Adipocyte (in vitro differentiated cells): ENCODE measurements around the gene USP40.

ENCODE experiments used
- DNase-seq: peaks from one replicate; pipeline ENCODE4 v3.0.0-alpha.2; 2015; ENCODE audit warnings: low read depth
- H3K27me3 ChIP-seq: replicated peaks from 2 replicates; pipeline ENCODE4 v1.7.0; 2013; ENCODE audit warnings: mild to moderate bottlenecking, low read length, moderate library complexity; ENCODE audit not compliant: control insufficient read depth, insufficient read depth
- H3K36me3 ChIP-seq: 2 replicates; pipeline ENCODE4 v1.7.0; 2013; ENCODE audit warnings: low read length, mild to moderate bottlenecking, moderate library complexity; ENCODE audit not compliant: control insufficient read depth, insufficient read depth, severe bottlenecking
- H3K4me1 ChIP-seq: 2 replicates; pipeline ENCODE4 v1.7.0; 2013; ENCODE audit warnings: mild to moderate bottlenecking, low read length, moderate library complexity; ENCODE audit not compliant: control insufficient read depth, insufficient read depth
- H3K4me3 ChIP-seq: 2 replicates; pipeline ENCODE4 v1.7.0; 2013; ENCODE audit warnings: mild to moderate bottlenecking, low read length, moderate library complexity
- H3K9ac ChIP-seq: 2 replicates; pipeline ENCODE4 v1.7.0; 2013; ENCODE audit warnings: mild to moderate bottlenecking, low read length, moderate library complexity
- H3K9me3 ChIP-seq: 2 replicates; pipeline ENCODE4 v1.7.0; 2013; ENCODE audit warnings: mild to moderate bottlenecking, low read length, moderate library complexity; ENCODE audit not compliant: control insufficient read depth

Gene USP40

DNA sequence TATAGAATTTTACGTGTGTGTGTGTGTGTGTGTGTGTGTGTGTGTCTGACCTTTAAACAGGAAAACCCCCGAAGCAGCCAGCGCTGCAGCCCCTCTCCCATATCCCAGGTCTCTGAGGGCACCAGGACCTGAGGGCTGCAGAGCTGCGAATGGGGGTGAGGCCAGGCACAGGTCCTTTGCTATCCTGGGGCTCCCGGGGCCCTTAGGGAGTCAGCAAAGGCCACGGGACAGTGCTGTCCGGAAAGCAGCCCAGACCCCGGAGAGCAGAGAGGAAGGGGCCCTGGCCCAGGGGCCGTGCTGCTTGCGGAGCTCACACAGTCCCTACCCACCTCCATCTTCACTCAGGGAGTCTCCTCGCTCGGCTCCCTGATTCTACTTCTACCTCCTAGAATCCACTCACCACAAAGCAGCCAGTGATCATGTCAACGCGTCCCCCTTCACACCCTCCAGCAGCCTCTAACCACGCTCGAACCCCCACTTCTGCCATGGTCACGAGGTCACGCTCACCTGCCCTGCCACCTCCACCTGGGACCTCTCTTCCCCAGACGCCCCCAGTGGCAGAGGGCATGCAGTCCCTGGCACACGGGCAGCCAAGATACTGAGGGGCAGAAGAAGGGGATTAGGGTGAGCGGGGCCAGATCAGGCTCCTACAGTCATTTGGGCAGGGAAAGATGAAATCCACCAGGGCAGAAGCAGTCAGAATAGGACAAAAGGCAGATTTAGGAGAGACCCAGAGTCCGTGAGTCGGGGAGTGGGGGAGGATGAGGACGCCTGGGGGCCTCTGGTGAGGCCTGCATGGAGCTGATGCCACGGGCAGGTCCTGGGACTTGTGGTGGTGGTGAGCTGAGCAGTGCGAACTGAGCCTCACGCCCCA lies 86.7 kb downstream of the USP40 start:
- Histone ChIP-seq H3K4me3 (no peak overlapping the region), H3K36me3 (peaks cover 88% of the 10 kb centered on the region), H3K9me3 (no peaks in the 10 kb centered on the region), H3K9ac (no peak overlapping the region), H3K27me3 (no peaks in the 10 kb centered on the region), H3K4me1 (no peaks in the 10 kb centered on the region)
- no peak for DNase-seq

DNA sequence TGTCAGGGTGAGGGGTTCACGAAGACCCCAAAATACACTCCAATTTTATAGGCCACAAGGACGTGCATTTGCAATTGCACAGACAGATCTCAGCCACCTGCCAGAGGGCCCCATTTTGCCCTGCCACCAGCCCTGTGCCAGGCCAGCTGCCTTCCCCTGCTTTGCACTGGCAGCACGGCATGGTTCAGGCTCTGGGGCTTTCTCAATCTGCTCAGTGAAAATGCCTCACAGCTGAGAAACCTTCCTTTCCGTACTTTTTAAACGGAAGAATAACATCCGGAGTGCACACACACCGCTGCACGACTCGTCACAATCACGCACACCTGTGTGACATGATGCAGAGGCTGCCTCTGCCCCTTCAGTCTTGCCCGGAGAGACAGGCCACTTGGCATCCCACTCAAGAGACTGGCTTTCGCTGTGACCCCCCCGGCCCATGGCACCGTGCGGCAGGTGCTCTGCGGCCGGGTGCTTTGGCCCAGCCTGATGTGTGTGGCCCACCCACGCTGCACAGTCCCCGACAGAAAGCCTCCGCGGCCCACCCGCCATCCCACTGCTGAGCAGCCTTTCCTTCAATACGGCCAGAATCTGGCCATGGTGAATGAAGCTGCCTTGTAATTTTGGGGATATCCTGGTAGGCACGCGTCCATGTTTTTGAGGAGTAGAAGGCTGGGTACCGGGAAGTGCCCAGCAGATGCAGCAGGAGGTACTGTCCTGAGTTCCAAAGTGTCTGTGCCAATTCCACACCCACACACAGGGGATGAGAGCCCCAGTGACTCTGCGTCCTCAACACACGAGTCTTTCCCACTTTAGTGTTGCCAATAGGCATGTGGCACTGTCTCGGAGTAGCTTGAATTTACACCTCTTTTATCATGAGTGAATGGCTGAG lies 88.8 kb downstream of the USP40 start:
- no peak overlapping the region for H3K4me3 ChIP-seq
- H3K36me3 ChIP-seq = peaks cover 67% of the 10 kb centered on the region
- H3K9ac ChIP-seq = no peak overlapping the region
- H3K4me1 ChIP-seq = no peaks in the 10 kb centered on the region
- H3K27me3 ChIP-seq = no peaks in the 10 kb centered on the region
- DNase-seq = no peak
- no peaks in the 10 kb centered on the region for H3K9me3 ChIP-seq

DNA sequence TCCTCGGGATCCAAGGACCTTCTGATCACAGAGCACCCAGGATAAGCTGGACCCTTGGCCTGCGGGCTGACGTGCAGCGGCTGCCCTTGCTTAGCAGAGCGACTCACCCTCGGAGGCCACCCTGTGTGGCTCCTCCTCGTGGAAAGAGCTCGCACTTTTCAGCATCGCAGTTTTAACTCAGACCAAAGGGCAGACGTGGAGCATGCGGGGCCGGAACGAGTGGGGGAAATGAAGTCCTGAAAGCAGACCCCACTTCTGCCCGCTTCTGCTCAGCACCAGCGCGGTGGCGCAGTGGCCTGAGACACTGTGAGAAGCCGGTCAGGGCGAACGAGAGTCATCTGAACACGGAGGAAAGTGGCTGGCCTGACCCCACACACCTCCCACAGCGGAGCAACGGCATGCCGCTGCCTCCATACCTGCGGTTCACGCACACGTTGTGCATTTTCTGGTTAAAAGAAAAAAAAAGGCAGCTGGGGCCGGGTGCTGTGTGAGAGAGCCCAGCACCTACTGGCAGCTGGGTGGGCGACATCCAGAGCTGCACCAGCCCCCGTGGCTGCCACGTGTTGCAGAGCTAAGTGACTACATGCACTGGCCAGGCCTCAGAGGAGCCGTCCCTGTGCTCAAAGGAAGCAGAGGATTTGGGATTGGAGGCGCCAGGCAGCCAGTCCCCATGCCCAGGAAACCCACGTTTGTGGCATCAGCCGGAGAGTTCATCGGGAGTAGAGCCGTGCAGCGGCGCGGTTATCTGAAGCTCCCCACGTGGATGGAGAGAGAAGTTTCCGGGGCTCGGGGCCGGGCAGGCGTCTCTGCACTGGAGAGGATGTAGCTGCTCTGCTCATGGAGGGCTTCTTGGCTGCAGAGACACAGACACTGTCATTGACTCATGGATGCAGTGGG lies 89.7 kb downstream of the USP40 start:
- Histone ChIP-seq H3K36me3 (peaks cover 61% of the 10 kb centered on the region), H3K9ac (no peak overlapping the region), H3K9me3 (no peaks in the 10 kb centered on the region), H3K4me3 (no peak overlapping the region), H3K4me1 (no peaks in the 10 kb centered on the region), H3K27me3 (no peaks in the 10 kb centered on the region)
- no peak for DNase-seq

DNA sequence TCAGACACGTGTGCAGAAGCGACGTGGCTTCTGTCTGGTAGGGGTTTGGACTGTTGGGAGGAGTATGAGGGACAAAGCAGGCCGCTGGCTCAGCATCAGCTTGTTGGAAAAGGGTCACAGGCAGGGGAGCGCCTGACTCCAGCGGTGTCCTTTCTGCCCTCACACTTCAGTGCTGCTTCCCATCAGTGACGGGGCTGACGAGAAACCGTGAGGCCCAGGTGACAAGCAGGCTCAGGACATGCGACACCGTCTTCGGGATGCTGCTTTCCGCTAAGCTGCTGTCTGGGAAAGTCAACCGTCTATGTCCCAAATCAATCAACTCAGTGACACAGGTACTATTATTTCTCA lies 90.5 kb downstream of the USP40 start:
- Histone ChIP-seq H3K27me3 (no peaks in the 10 kb centered on the region), H3K4me1 (no peaks in the 10 kb centered on the region), H3K9me3 (no peaks in the 10 kb centered on the region), H3K9ac (no peak overlapping the region), H3K36me3 (peaks cover 53% of the 10 kb centered on the region), H3K4me3 (no peak overlapping the region)
- DNase-seq = no peak

DNA sequence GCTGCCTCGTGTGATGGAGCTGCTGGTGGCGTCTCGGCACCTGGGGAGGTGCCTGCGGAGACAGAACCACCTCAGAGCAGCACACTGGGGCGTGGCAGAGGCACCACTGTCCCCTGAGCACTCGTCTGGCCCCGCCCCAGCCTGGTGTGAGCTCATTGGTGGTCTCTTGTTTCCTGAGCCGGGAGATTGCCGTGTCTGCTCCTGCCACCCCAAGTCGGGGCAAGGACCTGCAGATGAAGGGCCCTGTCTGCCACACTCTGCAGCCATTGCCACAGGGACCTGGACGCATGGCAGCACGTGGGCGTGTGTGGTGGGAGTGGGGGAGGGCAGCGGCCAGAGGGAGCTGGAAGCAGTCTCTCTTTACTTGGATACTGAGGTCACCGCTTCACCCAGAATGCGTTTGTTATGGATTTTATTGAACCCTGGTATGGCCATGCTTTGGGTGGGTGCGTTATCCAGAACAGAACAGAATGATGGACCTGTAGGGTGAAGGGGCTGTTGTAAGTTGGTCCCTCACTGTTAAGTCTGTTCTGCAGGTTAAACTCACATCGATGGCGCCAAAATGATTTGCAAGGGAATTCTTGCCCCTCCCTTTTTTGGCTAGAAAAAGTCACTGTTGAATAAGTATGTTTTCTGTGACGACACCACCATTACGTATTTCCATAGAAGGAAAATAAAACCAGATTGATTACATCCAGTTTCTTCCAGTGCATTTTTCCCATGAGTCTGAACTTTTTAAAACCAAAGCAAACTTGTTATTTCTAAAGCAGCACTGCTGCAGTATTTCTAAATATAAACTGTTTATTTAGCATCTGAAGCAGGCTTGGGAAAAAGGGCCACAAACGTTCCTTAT lies 92.0 kb downstream of the USP40 start:
- DNase-seq = no peak
- H3K9ac ChIP-seq = no peak overlapping the region
- H3K4me1 ChIP-seq = peaks cover 4% of the 10 kb centered on the region
- H3K36me3 ChIP-seq = peaks cover 39% of the 10 kb centered on the region
- H3K9me3 ChIP-seq = no peaks in the 10 kb centered on the region
- H3K27me3 ChIP-seq = no peaks in the 10 kb centered on the region
- no peak overlapping the region for H3K4me3 ChIP-seq

DNA sequence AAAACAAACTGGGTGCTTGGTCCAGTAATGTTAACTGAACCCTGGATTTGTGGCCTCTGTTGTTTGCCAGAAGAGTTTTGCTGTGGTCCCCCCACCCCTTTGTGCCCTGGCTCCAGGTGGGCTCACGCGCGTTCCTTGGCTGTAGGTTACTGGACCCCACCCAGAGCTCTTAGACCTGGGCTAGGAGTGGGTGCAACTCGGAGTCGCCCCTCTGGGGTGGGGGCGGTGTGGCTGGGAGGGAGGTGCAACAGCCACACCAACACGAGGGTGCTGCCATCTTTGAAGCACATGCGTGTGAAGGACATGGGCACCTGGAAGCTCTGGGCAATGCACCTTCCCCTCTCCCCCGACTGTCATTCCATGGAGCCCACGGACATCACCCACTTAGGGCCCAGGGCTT lies 92.7 kb downstream of the USP40 start:
- Histone ChIP-seq H3K36me3 (peaks cover 43% of the 10 kb centered on the region), H3K4me1 (peaks cover 4% of the 10 kb centered on the region), H3K4me3 (no peak overlapping the region), H3K27me3 (no peaks in the 10 kb centered on the region), H3K9ac (no peak overlapping the region), H3K9me3 (no peaks in the 10 kb centered on the region)
- DNase-seq = no peak

DNA sequence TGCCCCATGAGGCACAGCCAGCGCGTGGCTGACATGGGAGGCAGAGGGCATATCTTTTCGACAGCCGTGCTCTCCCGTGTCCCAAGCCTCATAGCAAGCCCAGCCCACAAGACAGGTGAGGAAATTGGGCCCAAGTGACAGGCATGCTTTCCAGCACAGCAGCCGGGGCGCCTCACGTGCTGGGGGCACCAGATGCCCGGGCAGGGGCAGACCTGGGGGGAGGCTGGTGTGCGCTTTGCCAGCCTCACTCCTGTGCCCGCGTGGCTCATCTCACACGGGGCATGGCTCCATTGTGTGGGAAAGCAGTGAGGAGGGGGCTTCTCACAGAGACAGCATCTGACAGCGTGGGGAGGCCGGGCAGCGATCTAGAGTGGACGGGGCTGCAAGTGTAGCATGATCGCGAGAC lies 93.2 kb downstream of the USP40 start:
- Histone ChIP-seq H3K4me3 (no peak overlapping the region), H3K9ac (no peak overlapping the region), H3K27me3 (no peaks in the 10 kb centered on the region), H3K9me3 (no peaks in the 10 kb centered on the region), H3K36me3 (peaks cover 43% of the 10 kb centered on the region), H3K4me1 (peaks cover 4% of the 10 kb centered on the region)
- no peak for DNase-seq

DNA sequence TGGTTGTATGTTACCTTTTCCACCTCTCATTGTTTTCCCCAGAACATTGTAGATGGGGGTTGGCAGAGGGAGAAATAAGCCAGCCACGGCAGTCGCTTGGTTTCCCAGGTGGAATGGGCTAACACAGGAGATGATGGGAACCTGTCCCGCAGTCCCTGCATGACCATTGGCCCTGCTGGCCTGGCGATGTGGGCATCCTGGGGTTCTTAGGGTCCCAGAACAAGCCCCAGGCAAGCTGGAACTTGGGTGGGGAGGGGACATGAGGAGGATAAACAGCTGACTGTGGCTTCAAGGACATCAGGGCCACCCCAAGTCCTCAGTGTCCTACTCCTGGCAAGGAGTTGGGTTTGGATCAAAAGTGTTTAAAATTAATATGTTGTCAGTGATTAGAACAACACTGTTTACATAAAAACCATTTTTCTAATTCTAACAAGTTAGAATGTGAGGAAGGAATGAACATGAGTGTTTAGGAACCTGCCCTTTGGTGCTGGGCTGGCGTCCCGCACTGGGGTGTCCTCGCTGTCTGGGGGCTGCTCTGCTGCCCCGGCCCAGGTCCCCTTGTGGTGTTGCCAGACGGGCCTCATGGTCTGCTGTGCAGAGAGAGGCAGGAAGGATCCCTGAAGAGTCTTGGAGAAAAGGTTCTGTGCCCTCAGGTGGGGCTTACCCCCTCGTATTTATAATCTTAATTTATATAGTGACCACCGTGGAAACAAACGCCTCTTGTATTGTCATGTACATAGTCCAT lies 95.1 kb downstream of the USP40 start:
- Histone ChIP-seq H3K9me3 (no peaks in the 10 kb centered on the region), H3K4me3 (no peak overlapping the region), H3K36me3 (peaks cover 29% of the 10 kb centered on the region), H3K4me1 (peaks cover 4% of the 10 kb centered on the region), H3K9ac (no peak overlapping the region), H3K27me3 (no peaks in the 10 kb centered on the region)
- DNase-seq = no peak

DNA sequence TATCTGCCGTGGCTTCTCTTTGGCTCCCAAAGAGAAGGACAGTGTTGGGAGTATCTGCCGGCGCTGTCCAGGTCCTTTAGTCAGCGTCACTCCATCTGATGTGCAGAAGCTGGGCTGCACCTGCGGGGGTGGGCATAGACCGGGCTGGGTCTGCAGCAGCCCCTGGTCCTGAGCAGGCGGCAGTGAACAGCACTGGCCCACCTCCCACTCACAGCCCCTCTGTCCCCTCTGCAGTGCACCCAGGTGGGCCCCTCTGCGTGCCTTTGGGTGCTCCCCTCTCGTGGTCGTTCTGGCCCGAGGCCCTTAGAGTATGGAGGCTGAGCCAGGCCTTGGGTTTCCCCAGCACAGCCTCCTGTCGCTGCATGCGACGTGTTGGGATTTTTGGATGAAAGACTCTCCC lies 95.7 kb downstream of the USP40 start:
- H3K36me3 ChIP-seq = peaks cover 23% of the 10 kb centered on the region
- no peaks in the 10 kb centered on the region for H3K27me3 ChIP-seq
- H3K9ac ChIP-seq = no peak overlapping the region
- no peak overlapping the region for H3K4me3 ChIP-seq
- peaks cover 4% of the 10 kb centered on the region for H3K4me1 ChIP-seq
- no peak for DNase-seq
- H3K9me3 ChIP-seq = no peaks in the 10 kb centered on the region
